HG03095 (cell line): ENCODE data around the gene YRDC.

Source experiments
- ATAC-seq: cut with Tn5 transposase; IDR thresholded peaks from one replicate; pipeline ENCODE4 v1.9.1; 2021; ENCODE audit warnings: moderate library complexity; ENCODE audit not compliant: unreplicated experiment

Gene YRDC

DNA sequence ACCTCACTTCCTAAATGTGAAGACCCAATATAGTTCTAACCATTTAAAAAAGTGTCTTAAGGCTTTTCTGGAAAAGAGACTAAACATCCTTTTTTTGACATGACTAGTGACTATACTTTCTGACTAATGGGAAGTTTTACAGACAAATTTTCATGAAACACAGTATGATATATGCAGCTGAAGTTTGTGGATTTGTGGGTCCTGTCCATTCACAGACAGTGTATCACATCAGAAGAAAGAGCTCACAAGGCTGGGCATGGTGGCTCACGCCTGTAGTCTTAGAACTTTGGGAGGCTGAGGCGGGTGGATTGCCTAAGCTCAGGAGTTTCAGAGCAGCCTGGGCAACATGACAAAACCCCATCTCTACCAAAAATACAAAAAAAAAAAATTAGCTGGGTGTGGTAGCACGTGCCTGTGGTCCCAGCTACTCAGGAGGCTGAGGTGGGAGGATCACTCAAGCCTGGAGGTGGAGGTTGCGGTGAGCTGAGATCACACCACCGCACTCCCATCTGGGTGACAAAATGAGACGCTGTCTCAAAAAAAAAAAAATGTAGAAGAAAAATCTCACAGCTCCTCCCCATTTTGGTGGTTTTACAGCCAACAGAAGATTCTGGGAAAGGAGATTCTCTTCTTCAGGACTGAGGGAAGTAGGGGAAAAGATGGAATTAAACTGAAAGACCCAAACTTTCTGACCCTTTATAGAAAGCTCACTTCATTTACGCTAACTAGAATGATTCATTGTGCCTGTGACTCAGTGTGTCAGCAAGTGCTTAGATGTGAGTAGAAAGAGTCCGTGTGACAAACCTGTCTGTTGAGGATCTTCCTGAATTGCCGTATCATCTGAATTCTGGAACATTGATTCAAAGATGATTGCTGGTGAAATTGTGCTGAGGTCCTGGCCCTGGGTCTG is 15.2 kb upstream of the YRDC start:
- no peak for ATAC-seq

- no peak for ATAC-seq
Measured at GRCh38 chr1:37821481-37821880, 13.5 kb upstream of the YRDC start.

GRCh38 chr1:37817481-37817880 is 9.5 kb upstream of the YRDC start:
- no peak for ATAC-seq

- ATAC-seq = no peak
Measured at GRCh38 chr1:37814252-37814651, 6.2 kb upstream of the YRDC start.

DNA sequence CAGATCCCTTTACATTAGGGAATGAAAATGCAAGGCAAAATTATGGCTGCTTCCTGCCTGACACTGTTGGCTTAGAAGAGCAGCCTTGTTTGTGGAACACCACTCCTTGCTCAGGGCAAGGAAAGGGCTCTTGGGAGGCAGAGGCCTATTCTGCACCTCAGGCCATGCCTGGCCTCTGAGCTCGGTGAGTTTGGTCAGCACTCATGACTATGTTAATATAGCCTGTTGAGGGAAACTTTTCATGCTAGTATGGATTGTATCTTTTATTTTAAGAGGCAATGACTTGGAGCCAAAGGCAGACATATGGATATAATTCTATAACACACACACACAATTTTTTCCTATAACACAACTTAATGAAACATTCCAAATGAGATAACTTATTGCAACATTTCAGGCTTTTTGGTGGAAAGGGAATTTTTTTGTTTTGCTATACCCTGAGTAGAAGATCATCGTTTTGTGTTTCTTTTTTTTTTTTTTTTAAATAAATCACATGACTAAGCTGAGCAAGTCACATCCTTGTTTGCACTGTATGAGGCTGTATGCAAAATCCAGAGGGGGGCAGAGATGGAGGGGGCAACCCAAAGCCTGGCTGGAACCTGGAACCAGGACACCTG is 5.6 kb upstream of the YRDC start:
- ATAC-seq = no peak

- ATAC-seq = peak; percentile 36
Measured at GRCh38 chr1:37811027-37811655, 3.1 kb upstream of the YRDC start.

- ATAC-seq = no peak
Measured at GRCh38 chr1:37809942-37810341, 1.9 kb upstream of the YRDC start.

- peak; percentile 25 for ATAC-seq
Measured at GRCh38 chr1:37808369-37809319, 636 bp upstream of the YRDC start.

- ATAC-seq = no peak
Measured at GRCh38 chr1:37807220-37807554, 821 bp downstream of the YRDC start.

DNA sequence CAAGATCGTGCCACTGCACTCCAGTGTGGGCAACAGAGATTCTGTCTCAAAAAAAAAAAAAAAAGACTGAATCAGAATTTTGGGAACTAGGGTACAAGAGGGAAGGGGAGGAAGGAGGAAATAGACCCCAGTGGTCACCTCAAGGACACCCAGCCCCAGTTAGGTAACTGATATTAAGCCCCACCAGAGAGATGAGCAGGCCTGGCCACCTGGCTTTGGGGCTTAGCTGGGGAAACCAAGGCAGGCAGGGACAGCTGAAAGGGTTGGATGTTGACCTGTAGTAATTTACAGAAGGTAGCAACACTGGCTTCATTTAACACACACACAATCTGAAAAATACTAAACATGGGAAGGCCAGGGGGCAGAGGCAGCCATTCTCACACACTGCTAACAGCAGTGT is 5.6 kb downstream of the YRDC start:
- no peak for ATAC-seq

DNA sequence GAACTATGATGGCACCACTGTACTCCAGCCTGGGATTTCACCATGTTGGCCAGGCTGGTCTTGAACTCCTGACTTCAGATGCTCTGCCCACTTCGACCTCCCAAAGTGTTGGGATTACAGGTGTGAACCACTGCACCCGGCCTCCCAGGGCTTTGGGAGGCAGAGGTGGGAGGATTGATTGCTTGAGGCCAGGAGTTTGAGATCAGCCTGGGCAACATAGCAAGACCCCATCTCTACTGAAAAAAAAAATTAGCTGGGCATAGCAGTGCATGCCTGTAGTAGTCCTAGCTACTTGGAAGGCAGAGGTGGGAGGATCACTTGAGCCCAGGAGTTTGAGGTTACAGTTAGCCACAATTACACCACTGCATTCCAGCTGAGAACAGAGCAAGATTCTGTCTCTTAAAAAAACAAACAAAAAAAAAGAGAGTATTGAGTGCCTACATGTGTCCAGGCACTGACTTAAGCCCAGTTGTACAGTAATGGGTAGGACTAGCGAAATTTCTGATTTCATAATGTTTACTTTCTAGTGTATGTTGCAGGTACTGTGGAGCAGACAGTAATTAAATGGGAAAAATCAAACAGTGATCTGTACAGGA is 10.2 kb downstream of the YRDC start:
- no peak for ATAC-seq

- no peak for ATAC-seq
Measured at GRCh38 chr1:37795340-37796125, 12.5 kb downstream of the YRDC start.

GRCh38 chr1:37794372-37795339 is 13.4 kb downstream of the YRDC start:
- ATAC-seq = peak; percentile 33

DNA sequence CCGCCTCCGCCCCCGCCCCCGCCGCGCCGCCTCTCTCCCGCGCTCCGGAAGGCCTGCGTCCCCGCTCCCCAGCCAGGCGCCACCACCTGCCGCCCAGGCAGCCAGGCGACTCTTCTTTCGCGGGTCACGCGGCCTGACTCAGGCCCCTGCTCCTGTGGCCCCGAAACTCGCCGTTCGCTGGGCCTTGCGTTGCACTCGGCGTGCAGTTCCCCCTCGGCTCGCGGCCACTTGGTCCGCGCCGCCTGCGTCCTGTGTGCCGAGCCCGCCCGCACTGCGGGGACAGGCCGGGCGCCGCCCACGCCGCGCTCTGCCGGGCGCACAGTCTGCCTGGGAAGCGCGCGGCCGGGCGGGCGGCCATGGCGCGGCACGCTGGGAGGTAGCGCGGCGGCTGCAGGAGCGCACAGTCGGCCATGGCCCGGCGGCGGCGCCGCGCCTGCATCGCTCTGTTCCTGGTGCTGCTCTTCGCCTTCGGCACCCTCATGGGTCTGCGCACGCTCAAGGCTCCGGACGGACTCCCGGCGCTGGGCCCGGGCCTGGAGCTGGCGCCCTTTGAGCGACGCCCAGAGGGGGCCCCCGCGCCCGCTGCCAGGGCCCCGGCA is 14.1 kb downstream of the YRDC start, which contains the start of gene MANEAL:
Gene MANEAL, plus strand, starts transcription at position 75 of the 599 bp plus-strand sequence. Its CDS starts 336 bp downstream, at position 411.
- peak; percentile 58 for ATAC-seq

DNA sequence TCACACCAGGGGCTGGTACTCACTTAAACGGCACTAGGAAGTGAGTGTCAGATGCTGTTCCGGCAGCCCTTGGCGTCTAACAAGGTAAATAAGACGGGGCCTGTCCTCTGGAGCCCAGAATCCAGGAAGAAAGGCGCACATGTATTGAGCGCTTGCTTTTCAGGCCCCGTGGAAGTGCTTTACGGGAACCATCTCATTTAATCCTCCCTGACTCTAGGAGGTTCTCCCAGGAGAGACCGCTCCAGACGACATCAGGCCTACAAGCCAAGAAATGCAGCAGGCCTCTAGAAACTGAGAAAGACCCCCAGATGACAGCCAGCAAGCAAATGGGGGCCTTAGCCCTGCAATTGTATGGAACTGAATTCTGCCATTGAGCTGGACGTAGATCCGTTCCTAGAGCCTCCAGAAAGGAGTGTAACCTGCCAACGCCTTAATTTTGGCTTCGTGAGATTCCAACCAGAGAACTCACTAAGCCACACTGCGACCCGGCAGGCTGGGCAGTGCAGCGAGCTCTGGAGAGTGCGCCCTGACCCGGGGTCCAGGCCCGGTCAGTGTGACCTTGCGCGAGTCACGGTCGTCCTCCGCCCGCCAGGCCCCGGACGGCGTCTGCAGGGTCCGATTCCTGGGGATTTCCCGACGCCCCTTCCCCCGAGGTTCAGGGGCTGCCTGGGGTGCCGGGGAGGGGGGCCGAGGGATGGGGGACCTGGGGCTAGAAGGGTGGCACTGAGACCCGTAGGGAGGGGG is 14.9 kb downstream of the YRDC start:
- ATAC-seq = no peak

DNA sequence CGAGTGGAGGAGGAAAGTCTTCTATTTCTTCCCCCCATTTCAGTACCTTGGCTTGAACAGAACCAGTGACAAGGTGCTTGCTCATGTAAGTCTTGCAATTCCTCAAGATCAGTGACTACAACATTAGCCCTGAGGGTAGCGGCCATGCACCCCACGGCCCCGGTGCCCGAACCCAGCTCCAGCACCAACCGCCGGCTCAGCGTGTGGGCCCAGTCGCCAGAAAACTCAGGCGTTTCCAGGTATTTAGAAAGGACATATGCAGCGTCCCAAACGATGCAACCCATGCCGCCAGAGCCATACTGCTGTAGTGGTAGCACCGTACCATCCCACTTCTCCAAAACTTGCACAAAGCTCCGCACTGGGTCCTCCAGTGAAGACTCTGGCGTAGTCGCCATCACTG is 25.5 kb downstream of the YRDC start:
- no peak for ATAC-seq

GRCh38 chr1:37778654-37779053 is 29.4 kb downstream of the YRDC start:
- ATAC-seq = no peak
